MCF 10A (cell line): Measurements from ENCODE around the gene RPH3AL. TPM values are rescaled to one million over a fixed set of nuclear protein-coding genes. Genes with fewer than 3 reads are reported as not detected.

Experiments
- BruUV-seq: library from RNA; stranded (reverse); fragments of 400-500 nt; replicated peaks from 2 replicates; lab custom pipeline; 2021; lab: Mats Ljungman, UMichigan
- CTCF ChIA-PET: fragments of 300-600 bp; sonication (Branson Sonifier 250); formaldehyde crosslinking; extraction: SDS; loops from one replicate; lab custom pipeline; 2021; ENCODE audit warnings: antibody characterized with exemption, inconsistent platforms; lab: Yijun Ruan, JAX
- POLR2A ChIA-PET: fragments of 300-600, 350-650 bp; sonication (Branson Sonifier 250); formaldehyde crosslinking; extraction: SDS; loops from one replicate; lab custom pipeline; 2020; ENCODE audit warnings: antibody characterized with exemption, inconsistent platforms; lab: Yijun Ruan, JAX
- DNase-seq: peaks from one replicate; pipeline ENCODE4 v3.0.0-alpha.2; 2018; ENCODE audit not compliant: unreplicated experiment
- H3K27ac Mint-ChIP-seq: one replicate; pipeline ENCODE4 v1.8.0; 2022; ENCODE audit warnings: mild to moderate bottlenecking, low read depth, mixed read lengths; ENCODE audit not compliant: unreplicated experiment
- H3K27me3 Mint-ChIP-seq: one replicate; pipeline ENCODE4 v1.8.0; 2022; ENCODE audit warnings: mixed read lengths; ENCODE audit not compliant: insufficient read depth, unreplicated experiment
- H3K36me3 Mint-ChIP-seq: one replicate; pipeline ENCODE4 v1.8.0; 2022; ENCODE audit warnings: mild to moderate bottlenecking, moderate library complexity, mixed read lengths; ENCODE audit not compliant: insufficient read depth, unreplicated experiment
- H3K4me1 Mint-ChIP-seq: one replicate; pipeline ENCODE4 v1.8.0; 2022; ENCODE audit warnings: mixed read lengths; ENCODE audit not compliant: insufficient read depth, unreplicated experiment
- H3K4me3 Mint-ChIP-seq: one replicate; pipeline ENCODE4 v1.8.0; 2022; ENCODE audit warnings: mild to moderate bottlenecking, moderate library complexity, mixed read lengths; ENCODE audit not compliant: unreplicated experiment
- H3K9me3 Mint-ChIP-seq: one replicate; pipeline ENCODE4 v1.8.0; 2022; ENCODE audit warnings: mixed read lengths; ENCODE audit not compliant: unreplicated experiment
- CTCF ChIP-seq: fragments of 200-600 bp; IDR thresholded peaks from one replicate; pipeline ENCODE4 v1.8.0; 2022; ENCODE audit warnings: antibody characterized with exemption, mild to moderate bottlenecking; ENCODE audit not compliant: unreplicated experiment
- intact Hi-C: fragments of 100-400 bp; cut with micrococcal nuclease; formaldehyde crosslinking; loops from 2 replicates; pipeline ENCODE4 v1.14.1; 2022
- total RNA-seq: library from RNA; stranded (reverse); gene quantifications from 2 replicates; pipeline ENCODE4 v1.2.3, GENCODE V29; 2022

Gene RPH3AL
- total RNA-seq, 1 experiment from 2014 or later: 0.89 TPM

GRCh38 chr17:340074-340473, 12.5 kb downstream of the RPH3AL start:
- Mint-ChIP-seq H3K4me1 (peaks cover 7% of the 10 kb centered on the region), H3K27me3 (peaks cover 31% of the 10 kb centered on the region), H3K36me3 (no peaks in the 10 kb centered on the region), H3K4me3 (no peak overlapping the region), H3K27ac (no peak overlapping the region), H3K9me3 (peaks cover 12% of the 10 kb centered on the region)
- ChIA-PET CTCF (interaction anchor here (0.7 kb wide), 1 partner anchor 192 kb away, joined by 3 read pairs; no protein-coding TSS in a partner anchor), POLR2A (interaction anchor here (1.5 kb wide), 1 partner anchor 9 kb away, joined by 5 read pairs; no protein-coding TSS in a partner anchor)
- BruUV-seq: no TSS peak
- DNase-seq: no peak
- intact Hi-C loops: no loop called here
- TF ChIP-seq CTCF: no peak

DNA sequence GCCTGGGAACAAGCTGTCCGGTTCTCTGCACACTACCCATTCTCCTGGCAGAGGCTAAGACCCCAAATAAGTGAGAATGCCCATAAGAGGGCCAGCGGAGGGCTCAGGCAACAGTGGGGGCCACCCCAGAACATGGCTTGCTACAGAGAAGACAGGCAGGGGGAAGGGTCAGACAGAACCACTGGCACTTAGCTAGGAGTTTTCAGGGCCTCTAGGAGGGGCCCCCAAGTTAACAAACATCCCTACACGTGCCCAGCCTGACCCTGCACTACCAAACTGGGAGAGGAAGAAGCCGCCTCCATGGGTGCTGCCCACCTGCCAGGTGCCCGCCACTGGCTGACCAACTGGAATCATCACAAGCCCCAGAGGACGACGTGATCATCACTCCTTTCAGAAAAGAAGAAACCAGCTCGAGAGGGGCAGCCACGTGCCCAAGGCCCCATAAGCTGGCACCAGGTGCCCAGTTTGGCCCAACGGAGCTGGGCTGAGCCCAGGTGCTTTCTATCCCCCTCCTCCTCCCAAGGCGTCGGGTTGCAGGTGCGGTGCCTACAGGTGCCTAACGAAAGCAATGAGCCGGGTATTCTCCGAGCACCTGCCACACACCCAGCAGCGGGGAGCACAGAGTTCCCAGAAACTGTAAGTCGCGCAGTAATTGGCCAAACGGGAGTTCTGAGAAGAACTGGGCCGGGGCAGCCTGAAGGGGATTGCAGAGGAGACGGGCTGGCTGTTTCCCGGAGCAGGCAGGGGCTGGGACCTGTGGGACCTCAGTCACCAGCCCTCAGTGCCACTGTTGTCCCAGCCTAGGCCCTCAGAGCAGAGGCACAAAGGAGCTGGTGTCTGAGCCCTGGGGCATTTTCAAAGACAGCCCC, 13.2 kb downstream of the RPH3AL start:
- ChIA-PET POLR2A (interaction anchor here (1.5 kb wide), 1 partner anchor 10 kb away, joined by 5 read pairs; no protein-coding TSS in a partner anchor), CTCF (interaction anchor here (0.7 kb wide), 1 partner anchor 192 kb away, joined by 3 read pairs; no protein-coding TSS in a partner anchor)
- no peak for TF ChIP-seq CTCF
- Mint-ChIP-seq H3K27ac (no peak overlapping the region), H3K27me3 (peaks cover 26% of the 10 kb centered on the region), H3K4me3 (no peak overlapping the region), H3K36me3 (no peaks in the 10 kb centered on the region), H3K4me1 (peaks cover 7% of the 10 kb centered on the region), H3K9me3 (peaks cover 9% of the 10 kb centered on the region)
- no TSS peak for BruUV-seq
- no peak for DNase-seq
- intact Hi-C loops: no loop called here

GRCh38 chr17:338442-339192, 14.0 kb downstream of the RPH3AL start:
- Mint-ChIP-seq H3K4me3 (no peak overlapping the region), H3K4me1 (peaks cover 7% of the 10 kb centered on the region), H3K9me3 (peaks cover under 1% of the 10 kb centered on the region), H3K27me3 (peaks cover 19% of the 10 kb centered on the region), H3K36me3 (no peaks in the 10 kb centered on the region), H3K27ac (no peak overlapping the region)
- ChIA-PET POLR2A (interaction anchor here (1.5 kb wide), 1 partner anchor 11 kb away, joined by 5 read pairs; no protein-coding TSS in a partner anchor), CTCF (no interaction called here)
- DNase-seq: no peak
- no TSS peak for BruUV-seq
- no peak for TF ChIP-seq CTCF
- intact Hi-C loops: no loop called here

GRCh38 chr17:337866-338265, 14.7 kb downstream of the RPH3AL start:
- intact Hi-C loops: no loop called here
- Mint-ChIP-seq H3K9me3 (no peaks in the 10 kb centered on the region), H3K4me3 (no peak overlapping the region), H3K27ac (no peak overlapping the region), H3K27me3 (peaks cover 19% of the 10 kb centered on the region), H3K36me3 (no peaks in the 10 kb centered on the region), H3K4me1 (peaks cover 7% of the 10 kb centered on the region)
- CTCF ChIA-PET: no interaction called here
- TF ChIP-seq CTCF: no peak
- POLR2A ChIA-PET: no interaction called here
- BruUV-seq: no TSS peak
- no peak for DNase-seq
